Breast epithelium (tissue), 4 donors: Measurements from ENCODE around the gene LAP3. TPM values are rescaled to one million over a fixed set of nuclear protein-coding genes. Genes with fewer than 3 reads are reported as not detected.

Experiments used
- DNase-seq, 2 donors: peaks; one replicate each; pipeline ENCODE4 v3.0.0-alpha.2; 2019; ENCODE audit warnings: low spot score in 2 of 2
- H3K27ac ChIP-seq, 2 donors: fragments of 200-600 bp; sonication (generic) in 1 of 2; one replicate each; pipeline ENCODE4 v1.5.1; 2016 to 2019; ENCODE audit warnings: mild to moderate bottlenecking in 1 of 2
- H3K27me3 ChIP-seq, 2 donors: fragments of 200-600 bp; sonication (generic) in 1 of 2; one replicate each; pipeline versions ENCODE4 v1.5.1 to v1.6.0; 2017 to 2019; ENCODE audit warnings: control low read depth in 1 of 2, mild to moderate bottlenecking in 1 of 2
- H3K36me3 ChIP-seq: fragments of 200-600 bp; one replicate; pipeline ENCODE4 v1.5.1; 2019
- H3K4me1 ChIP-seq, 2 donors: fragments of 200-600 bp; sonication (generic); one replicate each; pipeline ENCODE4 v1.5.1; 2016 to 2019; ENCODE audit warnings: control low read depth in 1 of 2
- H3K4me3 ChIP-seq, 3 donors: fragments of 200-600 bp; sonication (generic); 1 replicate in 2 of 3; 2 replicates in 1 of 3; pipeline ENCODE4 v1.5.1; 2016 to 2019; ENCODE audit warnings: mild to moderate bottlenecking in 3 of 3, moderate library complexity in 2 of 3
- H3K9me3 ChIP-seq, 2 donors: fragments of 200-600 bp; sonication (generic) in 1 of 2; one replicate each; pipeline ENCODE4 v1.5.1; 2016 to 2019; ENCODE audit warnings: control low read depth in 1 of 2
- POLR2A ChIP-seq: fragments of 450-650 bp; IDR thresholded peaks from one replicate; pipeline ENCODE4 v1.6.1; 2016; ENCODE audit warnings: antibody characterized with exemption, mild to moderate bottlenecking, moderate library complexity
- POLR2AphosphoS5 ChIP-seq, 3 donors: sonication (generic); formaldehyde crosslinking; IDR thresholded peaks; one replicate each; pipeline ENCODE4 v1.6.1; 2017; ENCODE audit warnings: antibody characterized with exemption in 3 of 3
- intact Hi-C: fragments of 100-400 bp; cut with DNase I; formaldehyde crosslinking; loops from one replicate; pipeline ENCODE4 v1.15.1; 2023; ENCODE audit warnings: low total_unique reads
- total RNA-seq, 3 donors: library from RNA; depleted of rRNA; stranded (reverse); fragments of >200 nt; gene quantifications; one replicate each; pipeline ENCODE4 v1.1.0, GENCODE V29; 2016
- TF ChIP-seq, protein P1 (sequence below), 3 donors: fragments of 450-650 bp; IDR thresholded peaks; one replicate each; pipeline ENCODE4 v1.5.1; 2016 to 2017; ENCODE audit warnings: antibody characterized with exemption in 3 of 3, mild to moderate bottlenecking in 3 of 3, moderate library complexity in 3 of 3

Gene LAP3
- total RNA-seq, 3 donors from 2014 or later = 72.4 to 93.4 (median 81.0) TPM

DNA sequence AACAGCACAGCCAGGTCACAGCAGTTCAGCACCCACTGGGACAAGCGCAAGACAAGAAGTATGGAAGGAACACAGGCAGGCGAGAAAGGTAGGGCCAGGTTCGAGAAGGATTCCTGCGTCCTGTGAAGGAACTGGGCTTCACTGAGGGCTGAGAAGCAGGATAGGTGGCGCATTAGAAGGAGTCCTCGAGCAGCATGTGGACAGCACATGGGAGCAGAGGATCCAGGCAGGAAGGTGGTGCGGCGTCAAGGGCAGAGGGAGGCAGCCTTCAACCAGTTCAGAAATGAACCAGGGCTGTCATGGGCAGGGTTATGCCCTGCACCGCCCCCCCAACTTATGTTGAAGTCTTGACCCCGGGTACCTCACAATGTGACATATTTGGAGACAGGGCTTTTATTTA lies 30.8 kb upstream of the LAP3 start:
- no peak overlapping the region for H3K27ac ChIP-seq
- no peak overlapping the region for H3K4me3 ChIP-seq
- H3K36me3 ChIP-seq = no peaks in the 10 kb centered on the region
- DNase-seq = no peak
- H3K27me3 ChIP-seq = no peaks in the 10 kb centered on the region
- H3K4me1 ChIP-seq = no peaks in the 10 kb centered on the region
- TF ChIP-seq POLR2AphosphoS5 (IDR thresholded peaks at IDR 0.05) = no peak
- TF ChIP-seq, protein P1, sequence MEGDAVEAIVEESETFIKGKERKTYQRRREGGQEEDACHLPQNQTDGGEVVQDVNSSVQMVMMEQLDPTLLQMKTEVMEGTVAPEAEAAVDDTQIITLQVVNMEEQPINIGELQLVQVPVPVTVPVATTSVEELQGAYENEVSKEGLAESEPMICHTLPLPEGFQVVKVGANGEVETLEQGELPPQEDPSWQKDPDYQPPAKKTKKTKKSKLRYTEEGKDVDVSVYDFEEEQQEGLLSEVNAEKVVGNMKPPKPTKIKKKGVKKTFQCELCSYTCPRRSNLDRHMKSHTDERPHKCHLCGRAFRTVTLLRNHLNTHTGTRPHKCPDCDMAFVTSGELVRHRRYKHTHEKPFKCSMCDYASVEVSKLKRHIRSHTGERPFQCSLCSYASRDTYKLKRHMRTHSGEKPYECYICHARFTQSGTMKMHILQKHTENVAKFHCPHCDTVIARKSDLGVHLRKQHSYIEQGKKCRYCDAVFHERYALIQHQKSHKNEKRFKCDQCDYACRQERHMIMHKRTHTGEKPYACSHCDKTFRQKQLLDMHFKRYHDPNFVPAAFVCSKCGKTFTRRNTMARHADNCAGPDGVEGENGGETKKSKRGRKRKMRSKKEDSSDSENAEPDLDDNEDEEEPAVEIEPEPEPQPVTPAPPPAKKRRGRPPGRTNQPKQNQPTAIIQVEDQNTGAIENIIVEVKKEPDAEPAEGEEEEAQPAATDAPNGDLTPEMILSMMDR (IDR thresholded peaks at IDR 0.05) = no peak
- H3K9me3 ChIP-seq = no peaks in the 10 kb centered on the region
- intact Hi-C loops = loop anchor here (1.0 kb wide), 1 partner anchor 22 kb away; no protein-coding TSS in a partner anchor

DNA sequence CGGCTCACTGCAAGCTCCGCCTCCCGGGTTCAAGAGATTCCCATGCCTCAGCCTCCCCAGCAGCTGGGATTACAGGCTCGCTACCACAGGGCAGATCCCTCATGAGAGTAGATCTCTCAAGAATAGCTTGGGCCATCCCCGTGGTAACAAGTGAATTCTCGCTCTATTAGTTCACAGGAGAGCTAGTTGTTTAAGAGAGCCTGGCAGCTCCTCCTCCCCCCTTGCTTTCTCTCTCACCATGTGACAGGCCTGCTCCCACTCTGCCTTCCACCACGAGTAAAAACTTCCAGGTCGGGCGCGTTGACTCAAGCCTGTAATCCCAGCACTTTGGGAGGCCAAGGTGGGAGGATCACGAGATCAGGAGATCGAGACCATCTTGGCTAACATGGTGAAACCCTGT lies 30.3 kb upstream of the LAP3 start:
- no peak overlapping the region for H3K4me3 ChIP-seq
- DNase-seq = no peak
- H3K36me3 ChIP-seq = no peaks in the 10 kb centered on the region
- no peaks in the 10 kb centered on the region for H3K9me3 ChIP-seq
- no peak overlapping the region for H3K27ac ChIP-seq
- H3K27me3 ChIP-seq = no peaks in the 10 kb centered on the region
- H3K4me1 ChIP-seq = no peaks in the 10 kb centered on the region
- intact Hi-C loops = loop anchor here (1.0 kb wide), 1 partner anchor 22 kb away; no protein-coding TSS in a partner anchor
- no peak for TF ChIP-seq POLR2A
- TF ChIP-seq, protein P1 (IDR thresholded peaks at IDR 0.05) = no peak
- no peak for TF ChIP-seq POLR2AphosphoS5 (IDR thresholded peaks at IDR 0.05)

DNA sequence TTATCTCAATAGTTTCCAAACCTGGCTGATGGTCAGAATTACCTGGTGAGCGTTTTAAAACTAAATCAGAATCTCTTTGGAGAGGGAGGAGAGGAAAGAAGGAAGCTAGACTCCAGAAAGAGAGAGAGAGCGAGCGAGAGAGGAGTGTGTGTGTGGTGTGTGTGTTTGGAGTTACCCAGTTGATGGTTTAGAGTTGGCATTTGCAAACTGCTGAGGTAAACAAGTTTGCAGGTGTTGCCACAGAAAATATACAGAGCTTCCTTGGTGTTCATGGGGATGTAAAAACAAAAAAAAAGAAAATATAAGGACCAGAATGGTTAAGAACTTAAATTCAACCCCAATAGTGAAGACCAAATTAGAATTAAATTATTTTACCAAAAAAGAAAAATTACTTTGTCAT lies 26.4 kb upstream of the LAP3 start:
- no peak overlapping the region for H3K27ac ChIP-seq
- no peaks in the 10 kb centered on the region for H3K4me1 ChIP-seq
- TF ChIP-seq, protein P1 (IDR thresholded peaks at IDR 0.05) = no peak
- TF ChIP-seq POLR2A (no peak), POLR2AphosphoS5 (IDR thresholded peaks at IDR 0.05) (no peak)
- intact Hi-C loops = no loop called here
- no peak for DNase-seq
- H3K9me3 ChIP-seq = no peaks in the 10 kb centered on the region
- H3K27me3 ChIP-seq = no peaks in the 10 kb centered on the region
- H3K36me3 ChIP-seq = no peaks in the 10 kb centered on the region
- H3K4me3 ChIP-seq = no peak overlapping the region

DNA sequence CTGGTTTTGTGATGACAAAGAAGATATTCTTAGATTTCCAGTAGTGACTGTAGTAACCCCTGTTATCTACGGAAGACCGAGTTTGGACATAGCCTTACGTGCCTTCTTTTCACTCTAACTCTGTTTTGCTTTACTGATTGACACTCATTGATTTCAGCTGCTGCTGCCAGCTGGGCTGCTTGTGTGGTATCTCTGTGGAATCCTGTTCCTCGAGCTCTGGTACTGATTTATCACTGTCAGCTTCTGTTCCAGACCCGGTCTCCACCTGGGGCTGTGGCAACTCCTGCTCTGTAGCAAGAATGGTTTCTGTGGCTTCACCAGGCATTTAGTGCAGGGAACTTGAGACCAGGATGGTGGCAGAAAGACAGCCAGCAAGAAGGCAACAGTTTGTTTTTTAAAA lies 24.6 kb upstream of the LAP3 start:
- Histone ChIP-seq H3K36me3 (no peaks in the 10 kb centered on the region), H3K4me3 (no peak overlapping the region), H3K27ac (no peak overlapping the region), H3K27me3 (peaks cover 0 to 2% of the 10 kb centered on the region in 2 donors), H3K9me3 (no peaks in the 10 kb centered on the region), H3K4me1 (no peaks in the 10 kb centered on the region)
- intact Hi-C loops = no loop called here
- TF ChIP-seq POLR2A = no peak
- TF ChIP-seq, protein P1 (IDR thresholded peaks at IDR 0.05) = no peak
- TF ChIP-seq POLR2AphosphoS5 (IDR thresholded peaks at IDR 0.05) = no peak
- DNase-seq = no peak

DNA sequence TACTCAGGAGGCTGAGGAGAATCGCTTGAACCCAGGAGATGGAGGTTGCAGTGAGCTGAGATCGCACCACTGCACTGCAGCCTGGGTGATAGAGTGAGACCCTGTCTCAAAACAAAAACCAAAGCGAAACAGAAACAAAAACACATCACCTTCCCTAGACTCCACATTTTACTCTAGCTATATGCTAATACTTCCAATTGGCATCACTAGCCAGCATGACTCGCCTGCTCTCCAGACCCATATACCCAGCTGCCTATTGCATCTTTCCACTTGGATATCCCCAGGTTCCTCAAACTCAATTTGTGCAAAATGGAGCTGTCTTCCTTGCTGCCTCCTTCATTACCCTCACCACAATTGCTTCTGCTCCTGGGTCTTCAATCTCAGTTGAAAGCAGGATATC lies 22.4 kb upstream of the LAP3 start:
- no peaks in the 10 kb centered on the region for H3K9me3 ChIP-seq
- H3K27ac ChIP-seq = no peak overlapping the region
- H3K4me1 ChIP-seq = no peaks in the 10 kb centered on the region
- no peak for DNase-seq
- peaks cover 0 to 2% of the 10 kb centered on the region in 2 donors for H3K27me3 ChIP-seq
- intact Hi-C loops = no loop called here
- no peaks in the 10 kb centered on the region for H3K36me3 ChIP-seq
- no peak overlapping the region for H3K4me3 ChIP-seq
- TF ChIP-seq POLR2A = no peak
- no peak for TF ChIP-seq POLR2AphosphoS5 (IDR thresholded peaks at IDR 0.05)
- TF ChIP-seq, protein P1 (IDR thresholded peaks at IDR 0.05) = no peak
